ENCODE measurements around the gene PRR32. TPM values are rescaled to one million over a fixed set of nuclear protein-coding genes. Genes with fewer than 3 reads are reported as not detected.
"Not testable (repeated sequence)": the region's sequence is repeated elsewhere in the genome, so short reads cannot be mapped to it uniquely, and the experiment has no call there.

Gene PRR32
- polyA plus RNA-seq, 1 donor from 2014 or later = not detected

GRCh38 chrX:126785539-126785938, 34.0 kb upstream of the PRR32 start:
- Histone ChIP-seq H3K9ac (ENCODE audit: low read length) (no peak overlapping the region), H3K4me3 (ENCODE audit: low read length) (no peak overlapping the region), H3K36me3 (ENCODE audit: insufficient read depth, low read length) (no peaks in the 10 kb centered on the region), H3K27ac (ENCODE audit: low read length) (no peak overlapping the region), H3K4me2 (ENCODE audit: low read length) (no peak overlapping the region), H3K9me2 (ENCODE audit: insufficient read depth, low read length) (no peaks in the 10 kb centered on the region), H3K79me2 (replicated peaks; ENCODE audit: insufficient read depth, low read length) (no peaks in the 10 kb centered on the region), H4K20me1 (ENCODE audit: insufficient read depth) (no peaks in the 10 kb centered on the region), H3F3A (ENCODE audit: insufficient read depth, low read length, poor library complexity, severe bottlenecking) (no peaks in the 10 kb centered on the region), H3K9me3 (ENCODE audit: low read length) (no peaks in the 10 kb centered on the region), H3K27me3 (ENCODE audit: insufficient read depth, low read depth, low read length) (no peaks in the 10 kb centered on the region), H2AFZ (ENCODE audit: low read depth, low read length) (no peak overlapping the region)
- TF ChIP-seq EZH2 (IDR thresholded peaks at IDR 0.05; ENCODE audit: borderline replicate concordance, insufficient read depth, low read length, poor library complexity, severe bottlenecking) (no peak), REST (IDR thresholded peaks at IDR 0.05; ENCODE audit: borderline replicate concordance) (no peak), MXI1 (conservative IDR thresholded peaks at IDR 0.05; ENCODE audit: poor library complexity, severe bottlenecking) (no peak), POLR2AphosphoS5 (IDR thresholded peaks at IDR 0.05) (no peak), RAD21 (conservative IDR thresholded peaks at IDR 0.05) (no peak), SMC3 (conservative IDR thresholded peaks at IDR 0.05; ENCODE audit: poor library complexity) (no peak), TAF1 (IDR thresholded peaks at IDR 0.05; ENCODE audit: low read depth) (no peak), EP300 (conservative IDR thresholded peaks at IDR 0.05; ENCODE audit: poor library complexity, severe bottlenecking) (no peak)
- TF ChIP-seq, protein P1, sequence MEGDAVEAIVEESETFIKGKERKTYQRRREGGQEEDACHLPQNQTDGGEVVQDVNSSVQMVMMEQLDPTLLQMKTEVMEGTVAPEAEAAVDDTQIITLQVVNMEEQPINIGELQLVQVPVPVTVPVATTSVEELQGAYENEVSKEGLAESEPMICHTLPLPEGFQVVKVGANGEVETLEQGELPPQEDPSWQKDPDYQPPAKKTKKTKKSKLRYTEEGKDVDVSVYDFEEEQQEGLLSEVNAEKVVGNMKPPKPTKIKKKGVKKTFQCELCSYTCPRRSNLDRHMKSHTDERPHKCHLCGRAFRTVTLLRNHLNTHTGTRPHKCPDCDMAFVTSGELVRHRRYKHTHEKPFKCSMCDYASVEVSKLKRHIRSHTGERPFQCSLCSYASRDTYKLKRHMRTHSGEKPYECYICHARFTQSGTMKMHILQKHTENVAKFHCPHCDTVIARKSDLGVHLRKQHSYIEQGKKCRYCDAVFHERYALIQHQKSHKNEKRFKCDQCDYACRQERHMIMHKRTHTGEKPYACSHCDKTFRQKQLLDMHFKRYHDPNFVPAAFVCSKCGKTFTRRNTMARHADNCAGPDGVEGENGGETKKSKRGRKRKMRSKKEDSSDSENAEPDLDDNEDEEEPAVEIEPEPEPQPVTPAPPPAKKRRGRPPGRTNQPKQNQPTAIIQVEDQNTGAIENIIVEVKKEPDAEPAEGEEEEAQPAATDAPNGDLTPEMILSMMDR (IDR thresholded peaks at IDR 0.05; ENCODE audit: poor library complexity, severe bottlenecking) = no peak

GRCh38 chrX:126799059-126799458, 20.5 kb upstream of the PRR32 start:
- H3K27me3 ChIP-seq (ENCODE audit: insufficient read depth, low read depth, low read length) = no peaks in the 10 kb centered on the region
- no peaks in the 10 kb centered on the region for H3K9me3 ChIP-seq (ENCODE audit: low read length)
- H2AFZ ChIP-seq (ENCODE audit: low read depth, low read length) = no peak overlapping the region
- H3K4me3 ChIP-seq (ENCODE audit: low read length) = no peak overlapping the region
- TF ChIP-seq RAD21 (conservative IDR thresholded peaks at IDR 0.05) = no peak
- no peak for TF ChIP-seq SMC3 (conservative IDR thresholded peaks at IDR 0.05; ENCODE audit: poor library complexity)
- TF ChIP-seq, protein P1 (IDR thresholded peaks at IDR 0.05; ENCODE audit: poor library complexity, severe bottlenecking) = no peak
- TF ChIP-seq EP300 (conservative IDR thresholded peaks at IDR 0.05; ENCODE audit: poor library complexity, severe bottlenecking) = no peak
- no peak for TF ChIP-seq POLR2AphosphoS5 (IDR thresholded peaks at IDR 0.05)
- no peak for TF ChIP-seq TAF1 (IDR thresholded peaks at IDR 0.05; ENCODE audit: low read depth)
- TF ChIP-seq REST (IDR thresholded peaks at IDR 0.05; ENCODE audit: borderline replicate concordance) = no peak
- TF ChIP-seq EZH2 (IDR thresholded peaks at IDR 0.05; ENCODE audit: borderline replicate concordance, insufficient read depth, low read length, poor library complexity, severe bottlenecking) = no peak
- TF ChIP-seq MXI1 (conservative IDR thresholded peaks at IDR 0.05; ENCODE audit: poor library complexity, severe bottlenecking) = no peak
- no peak overlapping the region for H3K27ac ChIP-seq (ENCODE audit: low read length)
- H3K36me3 ChIP-seq (ENCODE audit: insufficient read depth, low read length) = no peaks in the 10 kb centered on the region
- H3K9ac ChIP-seq (ENCODE audit: low read length) = no peak overlapping the region
- no peaks in the 10 kb centered on the region for H3F3A ChIP-seq (ENCODE audit: insufficient read depth, low read length, poor library complexity, severe bottlenecking)
- H3K9me2 ChIP-seq (ENCODE audit: insufficient read depth, low read length) = no peaks in the 10 kb centered on the region
- H3K4me2 ChIP-seq (ENCODE audit: low read length) = no peak overlapping the region
- H3K79me2 ChIP-seq (replicated peaks; ENCODE audit: insufficient read depth, low read length) = no peaks in the 10 kb centered on the region
- H4K20me1 ChIP-seq (ENCODE audit: insufficient read depth) = no peaks in the 10 kb centered on the region

GRCh38 chrX:126806784-126807183, 12.7 kb upstream of the PRR32 start:
- H3K9ac ChIP-seq (ENCODE audit: low read length); H3K36me3 ChIP-seq (ENCODE audit: insufficient read depth, low read length); H3K27ac ChIP-seq (ENCODE audit: low read length); H3K79me2 ChIP-seq (replicated peaks; ENCODE audit: insufficient read depth, low read length); H3K9me3 ChIP-seq (ENCODE audit: low read length); H2AFZ ChIP-seq (ENCODE audit: low read depth, low read length); H3K4me3 ChIP-seq (ENCODE audit: low read length); H3F3A ChIP-seq (ENCODE audit: insufficient read depth, low read length, poor library complexity, severe bottlenecking); H4K20me1 ChIP-seq (ENCODE audit: insufficient read depth); H3K9me2 ChIP-seq (ENCODE audit: insufficient read depth, low read length); H3K27me3 ChIP-seq (ENCODE audit: insufficient read depth, low read depth, low read length); H3K4me2 ChIP-seq (ENCODE audit: low read length): not testable (repeated sequence)

All from neural cell (in vitro differentiated cells).